HepG2 (cell line): ENCODE measurements around the gene UBAP2L. TPM values are rescaled to one million over a fixed set of nuclear protein-coding genes. Genes with fewer than 3 reads are reported as not detected.
A peak's percentile ranks its signal among the peaks of the same experiment; 100 is the strongest.

Experiments
- ATM ChIP-seq: fragments of 450-650 bp; IDR thresholded peaks from 2 replicates; pipeline ENCODE4 v1.7.1; 2017; ENCODE audit warnings: mild to moderate bottlenecking, borderline replicate concordance
- BRD4 ChIP-seq: sonication (generic); formaldehyde crosslinking; IDR thresholded peaks from 2 replicates; pipeline ENCODE4 v1.4.0; 2020; ENCODE audit warnings: missing genetic modification reagents
- ELF1 ChIP-seq: sonication (generic); formaldehyde crosslinking; IDR thresholded peaks from 2 replicates; pipeline ENCODE4 v1.4.0; 2020; ENCODE audit warnings: missing genetic modification reagents
- HHEX ChIP-seq: IDR thresholded peaks from 2 replicates; pipeline ENCODE4 v1.6.1; 2016; ENCODE audit warnings: control low read depth
- IKZF4 ChIP-seq: sonication (generic); formaldehyde crosslinking; IDR thresholded peaks from 2 replicates; pipeline ENCODE4 v1.5.1; 2020; ENCODE audit warnings: borderline replicate concordance, mild to moderate bottlenecking, low read depth, missing genetic modification reagents; ENCODE audit errors: not compliant biosample characterization
- KLF6 ChIP-seq: IDR thresholded peaks from 2 replicates; pipeline ENCODE4 v1.8.0; 2016; ENCODE audit warnings: missing biosample characterization, missing genetic modification reagents
- MTA3 ChIP-seq: sonication (generic); formaldehyde crosslinking; IDR thresholded peaks from 2 replicates; pipeline ENCODE4 v1.4.0; 2020; ENCODE audit warnings: missing genetic modification reagents
- NFATC3 ChIP-seq: sonication (generic); formaldehyde crosslinking; IDR thresholded peaks from 2 replicates; pipeline ENCODE4 v1.5.1; 2020; ENCODE audit warnings: mild to moderate bottlenecking, missing genetic modification reagents
- NR2F1 ChIP-seq, 2 experiments: fragments of 450-650 bp in 1 of 2; formaldehyde crosslinking in 1 of 2; IDR thresholded peaks; 2 replicates each; pipeline versions ENCODE4 v1.5.0 to v1.6.1; 2016 to 2020; ENCODE audit warnings: mild to moderate bottlenecking in 1 of 2, missing compliant biosample characterization in 1 of 2, missing genetic modification reagents in 1 of 2, moderate library complexity in 1 of 2
- REPIN1 ChIP-seq: sonication (generic); formaldehyde crosslinking; IDR thresholded peaks from 2 replicates; pipeline ENCODE4 v1.8.0; 2022; ENCODE audit warnings: missing genetic modification reagents, low read depth, mild to moderate bottlenecking, borderline replicate concordance
- ZBTB21 ChIP-seq: sonication (generic); formaldehyde crosslinking; IDR thresholded peaks from 2 replicates; pipeline ENCODE4 v1.4.0; 2020; ENCODE audit warnings: missing genetic modification reagents
- ZBTB49 ChIP-seq: sonication (generic); formaldehyde crosslinking; IDR thresholded peaks from 2 replicates; pipeline ENCODE4 v1.4.0; 2020; ENCODE audit warnings: missing genetic modification reagents, borderline replicate concordance
- ZBTB8A ChIP-seq: sonication (generic); formaldehyde crosslinking; IDR thresholded peaks from 2 replicates; pipeline ENCODE4 v1.4.0; 2020; ENCODE audit warnings: mild to moderate bottlenecking, low read depth, missing genetic modification reagents, borderline replicate concordance
- ZMAT3 ChIP-seq: sonication (generic); formaldehyde crosslinking; conservative IDR thresholded peaks from 2 replicates; pipeline ENCODE4 v1.7.0; 2021; ENCODE audit warnings: missing genetic modification reagents
- ZNF207 ChIP-seq: fragments of 450-650 bp; IDR thresholded peaks from 2 replicates; pipeline ENCODE4 v1.6.1; 2016; ENCODE audit warnings: antibody characterized with exemption, borderline replicate concordance
- ZSCAN29 ChIP-seq: sonication (generic); formaldehyde crosslinking; conservative IDR thresholded peaks from 2 replicates; pipeline ENCODE4 v1.4.0; 2020; ENCODE audit warnings: mild to moderate bottlenecking, missing genetic modification reagents
- ZSCAN9 ChIP-seq: IDR thresholded peaks from 2 replicates; pipeline ENCODE4 v1.6.1; 2016; ENCODE audit warnings: borderline replicate concordance
- polyA plus RNA-seq, 8 experiments: library from polyadenylated mRNA; depleted of rRNA in 3 of 8; stranded (reverse) in 7 of 8; unstranded in 1 of 8; fragments of >200 nt; fragmentation: Illumina TruSeq in 4 of 8; extraction: Trizol in 4 of 8; gene quantifications; 2 replicates each; pipeline versions ENCODE4 v1.2.1 to v1.2.3, GENCODE V29; 2011 to 2016; ENCODE audit warnings: low read depth in 4 of 8, missing spikeins in 1 of 8, mixed read lengths in 1 of 8; ENCODE audit not compliant: insufficient read depth in 1 of 8
- total RNA-seq, 5 experiments: library from RNA; depleted of rRNA; stranded (reverse); fragments of >200 nt; fragmentation: Illumina TruSeq; extraction: Trizol; gene quantifications; 2 replicates each; pipeline ENCODE4 v1.2.3, GENCODE V29; 2016; ENCODE audit warnings: low read depth in 1 of 5
- TF ChIP-seq, protein P1 (sequence below): sonication (generic); formaldehyde crosslinking; IDR thresholded peaks from 2 replicates; pipeline ENCODE4 v1.8.0; 2022; ENCODE audit warnings: mild to moderate bottlenecking, missing genetic modification reagents
- TF ChIP-seq, protein P2 (sequence below): sonication (generic); formaldehyde crosslinking; IDR thresholded peaks from 2 replicates; pipeline ENCODE4 v1.4.0; 2020; ENCODE audit warnings: missing genetic modification reagents

Gene UBAP2L
- total and polyA plus RNA-seq, 2 of the 13 experiments (the other 11 are each of a cell fraction or from before 2014, with no cell fraction given): 74.2 to 159 TPM

DNA sequence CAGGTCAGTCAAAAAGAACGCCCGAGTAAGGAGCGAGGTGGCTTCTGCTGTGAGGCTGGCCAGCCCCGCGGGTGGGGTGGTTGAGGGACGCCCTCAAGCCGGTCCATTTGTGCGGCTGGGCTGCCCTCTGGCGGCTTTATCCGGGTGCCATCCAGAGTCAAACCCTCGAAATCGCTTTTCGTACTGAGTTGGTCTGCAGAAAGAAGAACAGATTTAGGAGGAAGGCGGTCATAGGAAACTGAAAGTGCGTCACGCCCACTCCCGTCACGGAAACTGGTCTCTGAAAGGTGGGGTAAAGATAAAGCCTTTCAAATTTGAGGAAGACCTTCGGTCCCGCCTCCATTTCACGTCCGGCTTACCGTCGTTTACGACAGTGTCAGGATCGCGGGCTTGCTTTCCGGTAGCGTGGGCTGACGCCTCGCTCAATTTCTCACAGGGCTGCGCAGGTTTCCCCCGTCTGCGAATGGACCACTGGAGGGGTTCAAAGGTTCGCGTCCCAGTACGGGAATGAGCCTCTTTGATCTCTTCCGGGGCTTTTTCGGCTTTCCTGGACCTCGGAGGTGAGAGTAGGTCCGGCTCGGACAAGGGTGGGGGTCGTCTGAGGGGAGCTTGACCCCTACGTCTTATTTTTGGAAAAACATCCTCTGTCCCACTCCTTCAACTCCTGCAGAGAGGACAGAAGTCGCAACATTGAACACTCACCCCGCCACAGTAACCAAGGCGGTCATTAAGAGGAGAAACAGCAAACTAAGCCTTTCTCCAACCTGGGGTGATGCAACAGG, 51.7 kb downstream of the UBAP2L start, which contains the start of gene HAX1 (continued):
- TF ChIP-seq BRD4 (CRISPR knock-in tag) (no peak), ZBTB21 (CRISPR knock-in tag) (peak; percentile 58), ZMAT3 (0 out of 2 replicates have a peak, but pooled peaks have one; percentile 43), ZSCAN29 (CRISPR knock-in tag) (no peak), ATM (no peak), ZBTB49 (CRISPR knock-in tag) (no peak), REPIN1 (CRISPR knock-in tag) (peak; percentile 67; the same call in 1 of the 2 replicates), IKZF4 (CRISPR knock-in tag) (no peak), KLF6 (CRISPR knock-in tag) (0 out of 2 replicates have a peak, but pooled peaks have one; percentile 42), ZBTB8A (CRISPR knock-in tag) (no peak), ZSCAN9 (CRISPR knock-in tag) (peak; percentile 81), ZNF207 (no peak), ELF1 (CRISPR knock-in tag) (peak; percentile 78), NFATC3 (CRISPR knock-in tag) (no peak), NR2F1 (CRISPR knock-in tag; IDR thresholded peaks at IDR 0.05) (no peak), HHEX (no peak), MTA3 (CRISPR knock-in tag) (no peak)
- TF ChIP-seq, protein P1, sequence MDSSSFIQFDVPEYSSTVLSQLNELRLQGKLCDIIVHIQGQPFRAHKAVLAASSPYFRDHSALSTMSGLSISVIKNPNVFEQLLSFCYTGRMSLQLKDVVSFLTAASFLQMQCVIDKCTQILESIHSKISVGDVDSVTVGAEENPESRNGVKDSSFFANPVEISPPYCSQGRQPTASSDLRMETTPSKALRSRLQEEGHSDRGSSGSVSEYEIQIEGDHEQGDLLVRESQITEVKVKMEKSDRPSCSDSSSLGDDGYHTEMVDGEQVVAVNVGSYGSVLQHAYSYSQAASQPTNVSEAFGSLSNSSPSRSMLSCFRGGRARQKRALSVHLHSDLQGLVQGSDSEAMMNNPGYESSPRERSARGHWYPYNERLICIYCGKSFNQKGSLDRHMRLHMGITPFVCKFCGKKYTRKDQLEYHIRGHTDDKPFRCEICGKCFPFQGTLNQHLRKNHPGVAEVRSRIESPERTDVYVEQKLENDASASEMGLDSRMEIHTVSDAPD (CRISPR knock-in tag): peak; percentile 46; the same call in 1 of the 2 replicates
- TF ChIP-seq, protein P2, sequence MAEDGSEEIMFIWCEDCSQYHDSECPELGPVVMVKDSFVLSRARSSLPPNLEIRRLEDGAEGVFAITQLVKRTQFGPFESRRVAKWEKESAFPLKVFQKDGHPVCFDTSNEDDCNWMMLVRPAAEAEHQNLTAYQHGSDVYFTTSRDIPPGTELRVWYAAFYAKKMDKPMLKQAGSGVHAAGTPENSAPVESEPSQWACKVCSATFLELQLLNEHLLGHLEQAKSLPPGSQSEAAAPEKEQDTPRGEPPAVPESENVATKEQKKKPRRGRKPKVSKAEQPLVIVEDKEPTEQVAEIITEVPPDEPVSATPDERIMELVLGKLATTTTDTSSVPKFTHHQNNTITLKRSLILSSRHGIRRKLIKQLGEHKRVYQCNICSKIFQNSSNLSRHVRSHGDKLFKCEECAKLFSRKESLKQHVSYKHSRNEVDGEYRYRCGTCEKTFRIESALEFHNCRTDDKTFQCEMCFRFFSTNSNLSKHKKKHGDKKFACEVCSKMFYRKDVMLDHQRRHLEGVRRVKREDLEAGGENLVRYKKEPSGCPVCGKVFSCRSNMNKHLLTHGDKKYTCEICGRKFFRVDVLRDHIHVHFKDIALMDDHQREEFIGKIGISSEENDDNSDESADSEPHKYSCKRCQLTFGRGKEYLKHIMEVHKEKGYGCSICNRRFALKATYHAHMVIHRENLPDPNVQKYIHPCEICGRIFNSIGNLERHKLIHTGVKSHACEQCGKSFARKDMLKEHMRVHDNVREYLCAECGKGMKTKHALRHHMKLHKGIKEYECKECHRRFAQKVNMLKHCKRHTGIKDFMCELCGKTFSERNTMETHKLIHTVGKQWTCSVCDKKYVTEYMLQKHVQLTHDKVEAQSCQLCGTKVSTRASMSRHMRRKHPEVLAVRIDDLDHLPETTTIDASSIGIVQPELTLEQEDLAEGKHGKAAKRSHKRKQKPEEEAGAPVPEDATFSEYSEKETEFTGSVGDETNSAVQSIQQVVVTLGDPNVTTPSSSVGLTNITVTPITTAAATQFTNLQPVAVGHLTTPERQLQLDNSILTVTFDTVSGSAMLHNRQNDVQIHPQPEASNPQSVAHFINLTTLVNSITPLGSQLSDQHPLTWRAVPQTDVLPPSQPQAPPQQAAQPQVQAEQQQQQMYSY (CRISPR knock-in tag): no peak
